GM18517 (cell line): Measurements from ENCODE around the gene ARTN.

Experiments
- ATAC-seq: cut with Tn5 transposase; IDR thresholded peaks from one replicate; pipeline ENCODE4 v1.9.1; 2021; ENCODE audit warnings: mild to moderate bottlenecking, moderate library complexity; ENCODE audit not compliant: unreplicated experiment

The ARTN gene

DNA sequence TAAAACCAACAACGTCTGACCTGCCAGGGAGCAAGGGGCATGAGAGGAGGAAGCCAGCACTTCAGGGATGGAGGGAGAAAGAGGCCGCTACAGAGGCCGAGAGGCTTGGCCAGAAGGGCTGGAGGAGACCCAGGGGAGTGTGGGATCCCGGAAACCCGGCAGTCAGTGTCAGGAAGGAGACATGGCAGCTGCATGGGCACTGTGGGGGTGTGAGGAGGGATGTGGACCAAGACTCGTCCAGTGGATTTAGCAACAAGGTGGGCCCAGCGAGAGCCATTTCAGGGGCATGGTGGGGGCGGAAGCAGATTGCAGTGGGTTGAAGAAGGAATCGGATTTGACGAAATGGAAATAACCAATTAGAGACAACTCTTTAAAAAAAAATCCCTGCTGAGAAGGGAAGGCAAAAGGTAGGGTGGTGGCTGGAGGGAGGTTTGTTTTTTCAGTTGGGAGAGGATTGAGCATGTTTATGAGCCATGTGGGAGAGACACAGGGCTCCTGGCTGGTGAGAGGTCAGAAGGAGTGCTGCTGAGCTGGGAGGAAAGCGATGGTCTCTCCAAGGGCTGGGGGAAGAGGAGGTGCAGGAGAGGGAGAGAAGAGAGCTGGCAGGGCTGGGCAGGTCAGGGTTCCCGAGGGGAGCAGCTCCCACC, 49.8 kb downstream of the ARTN start:
- no peak for ATAC-seq

DNA sequence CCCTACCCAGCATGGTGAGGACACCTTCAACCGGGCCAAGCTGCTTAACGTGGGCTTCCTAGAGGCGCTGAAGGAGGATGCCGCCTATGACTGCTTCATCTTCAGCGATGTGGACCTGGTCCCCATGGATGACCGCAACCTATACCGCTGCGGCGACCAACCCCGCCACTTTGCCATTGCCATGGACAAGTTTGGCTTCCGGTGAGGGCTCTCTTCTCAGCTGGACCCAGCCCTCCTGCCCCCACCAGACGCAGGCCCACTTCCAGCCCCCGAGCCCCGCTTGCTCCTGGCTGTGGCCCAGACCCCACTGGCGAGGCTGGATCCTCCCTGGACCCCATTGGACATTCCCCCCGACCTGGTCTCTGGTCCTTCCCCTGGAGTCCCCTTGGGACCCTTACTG, 51.3 kb downstream of the ARTN start:
- no peak for ATAC-seq

DNA sequence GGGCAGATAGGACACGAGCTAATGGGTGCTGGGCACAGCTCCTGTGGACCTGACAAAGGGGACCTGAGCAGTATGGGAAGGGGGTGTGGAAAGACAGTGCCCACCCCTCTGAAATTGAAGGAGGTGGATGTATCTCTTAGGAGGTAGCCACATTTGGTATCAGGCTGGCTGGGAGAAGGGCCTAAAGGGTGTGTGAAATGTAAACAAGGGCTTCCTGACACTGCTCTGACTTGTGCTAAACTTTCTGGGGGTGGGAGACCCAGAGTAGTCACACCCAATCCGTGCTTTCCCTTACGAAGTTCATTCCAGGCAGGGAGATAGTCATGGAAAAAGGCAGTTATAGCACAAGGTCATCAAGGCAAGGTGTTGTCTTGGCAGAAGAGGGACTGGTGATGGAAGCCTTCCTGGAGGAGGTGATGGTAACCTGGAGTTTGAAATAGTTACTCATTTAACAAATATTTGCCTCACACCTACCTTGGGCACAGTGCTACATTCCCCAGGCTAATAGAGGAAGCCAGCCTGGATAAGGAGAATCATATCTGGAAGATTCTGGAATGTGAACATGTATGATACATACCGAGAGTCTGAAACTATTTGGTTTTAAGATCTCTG, 52.5 kb downstream of the ARTN start:
- no peak for ATAC-seq

DNA sequence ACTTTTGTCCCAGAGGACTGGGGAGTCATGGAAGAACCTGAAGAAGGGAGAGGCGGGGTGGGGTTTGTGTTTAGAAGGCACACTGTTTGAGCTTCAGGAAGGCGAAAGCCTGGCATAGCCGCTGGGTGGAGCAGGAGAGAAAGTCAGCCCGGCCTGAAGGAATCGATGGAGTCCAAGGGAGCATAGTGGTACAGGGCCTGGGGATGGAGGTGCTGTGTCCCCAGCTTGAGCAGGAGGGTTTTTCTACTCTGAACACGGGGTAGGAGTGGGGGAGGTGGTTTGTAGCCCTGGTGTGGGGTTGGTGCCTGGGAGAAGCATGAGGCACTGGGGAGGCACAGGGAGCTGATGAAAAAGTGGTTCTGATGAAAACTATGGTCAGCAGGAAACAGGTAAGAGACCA, 53.1 kb downstream of the ARTN start:
- ATAC-seq: no peak
